Cardiac fibroblast (primary cell): ENCODE data around the gene MGAT3.
A peak's percentile ranks its signal among the peaks of the same experiment; 100 is the strongest.

Experiments
- DNase-seq, 2 donors: peaks; one replicate each; pipeline versions ENCODE4 v3.0.0 to v3.0.0-alpha.2; 2010; ENCODE audit warnings: low read depth in 2 of 2
- H3K4me3 ChIP-seq, 2 donors: replicated peaks in 1 of 2; 1 replicate in 1 of 2; 2 replicates in 1 of 2; pipeline ENCODE4 v1.5.1; 2011; ENCODE audit warnings: low read depth in 2 of 2, low read length in 2 of 2, mild to moderate bottlenecking in 2 of 2, moderate library complexity in 1 of 2
- CTCF ChIP-seq: IDR thresholded peaks from one replicate; pipeline ENCODE4 v1.5.1; 2011; ENCODE audit warnings: low read depth, mild to moderate bottlenecking, low read length, inconsistent platforms

MGAT3 gene

GRCh38 chr22:39454385-39454871, 2.4 kb upstream of the MGAT3 start:
- DNase-seq, result peak in 1 of 2 donors; percentile 86

GRCh38 chr22:39457198-39457555, 365 bp downstream of the MGAT3 start:
- no peak for TF ChIP-seq CTCF
- peak overlapping the region in 1 of 2 donors; percentile 17 for H3K4me3 ChIP-seq
- no peak for DNase-seq

More at GRCh38 chr22:39454385-39454871, 2.4 kb upstream of the MGAT3 start:
- H3K4me3 ChIP-seq, result no peak overlapping the region
- TF ChIP-seq CTCF, result no peak

GRCh38 chr22:39457556-39458443, 988 bp downstream of the MGAT3 start:
- DNase-seq, result no peak
- peak overlapping the region in 1 of 2 donors; percentile 55 for H3K4me3 ChIP-seq
- TF ChIP-seq CTCF, result no peak

GRCh38 chr22:39458444-39459083, 1.8 kb downstream of the MGAT3 start:
- H3K4me3 ChIP-seq, result peak overlapping the region in 1 of 2 donors; percentile 55
- TF ChIP-seq CTCF, result no peak

GRCh38 chr22:39459681-39460080, 2.9 kb downstream of the MGAT3 start:
- TF ChIP-seq CTCF, result no peak
- no peak for DNase-seq
- no peak overlapping the region for H3K4me3 ChIP-seq

More at GRCh38 chr22:39458444-39459083, 1.8 kb downstream of the MGAT3 start:
- no peak for DNase-seq

- DNase-seq, result no peak
- H3K4me3 ChIP-seq, result no peak overlapping the region
- no peak for TF ChIP-seq CTCF
These were observed 5.8 kb downstream of the MGAT3 start for GRCh38 chr22:39462443-39463221.
